ENCODE results near the gene CUL1.
A peak's percentile ranks its signal among the peaks of the same experiment; 100 is the strongest.
"Not testable (repeated sequence)": the region's sequence is repeated elsewhere in the genome, so short reads cannot be mapped to it uniquely, and the experiment has no call there.

Gene CUL1

GRCh38 chr7:148698007-148698396, 701 bp upstream of the CUL1 start:
- Histone ChIP-seq H3K4me3 (ENCODE audit: low read length) (peak overlapping the region; percentile 92), H3K9ac (ENCODE audit: low read depth, low read length) (peak overlapping the region; percentile 98), H3K36me3 (ENCODE audit: insufficient read depth, low read length) (no peaks in the 10 kb centered on the region), H3K9me3 (replicated peaks; ENCODE audit: low read length) (no peaks in the 10 kb centered on the region), H3K4me1 (ENCODE audit: control insufficient read depth, insufficient read depth, low read length) (peaks cover 27% of the 10 kb centered on the region), H3K27me3 (ENCODE audit: control insufficient read depth, insufficient read depth, low read length) (no peaks in the 10 kb centered on the region), H3K4me2 (ENCODE audit: low read length) (peak overlapping the region; percentile 75)

DNA sequence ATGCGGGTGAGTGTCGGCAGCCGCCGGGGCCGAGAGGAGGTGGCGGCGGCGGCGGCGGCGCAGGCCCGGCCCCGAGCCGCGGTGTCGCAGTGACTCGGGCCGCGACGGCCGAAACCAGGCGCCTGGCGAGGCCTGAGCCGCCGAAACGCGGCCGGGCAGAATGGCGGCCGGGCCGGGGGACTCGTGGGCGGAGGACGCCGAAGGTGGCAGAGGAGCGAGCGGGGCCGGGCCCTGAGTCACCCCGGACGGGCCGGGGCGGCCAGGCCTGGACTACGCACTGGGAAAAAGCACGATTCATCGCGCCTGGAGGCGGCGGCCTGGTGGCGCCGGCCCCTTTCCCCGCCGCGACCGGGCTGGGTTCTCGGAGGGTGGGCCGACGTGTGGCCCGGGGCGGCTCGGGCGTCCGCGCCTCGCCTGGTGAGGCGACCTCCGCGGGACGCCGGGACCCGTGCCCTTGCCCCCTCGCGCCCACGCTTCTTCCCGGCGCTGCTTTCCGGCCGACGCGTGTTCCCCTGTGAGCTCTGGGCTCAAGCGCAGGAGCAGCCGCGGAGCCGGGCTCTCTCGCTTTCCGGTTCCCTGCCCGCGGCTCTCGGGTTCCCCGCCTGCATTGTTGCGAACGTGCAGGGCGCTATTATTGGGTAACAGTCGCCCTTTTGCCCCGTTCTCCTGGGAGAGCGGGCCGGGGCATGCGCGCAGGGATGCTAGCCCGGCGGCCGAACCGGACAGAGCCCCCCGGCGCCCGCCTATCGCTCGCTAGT, 500 bp downstream of the CUL1 start:
- Histone ChIP-seq H3K4me2 (ENCODE audit: low read length) (peak overlapping the region; percentile 75), H3K36me3 (ENCODE audit: insufficient read depth, low read length) (no peaks in the 10 kb centered on the region), H3K9me3 (replicated peaks; ENCODE audit: low read length) (no peaks in the 10 kb centered on the region), H3K9ac (ENCODE audit: low read depth, low read length) (peak overlapping the region; percentile 98), H3K27me3 (ENCODE audit: control insufficient read depth, insufficient read depth, low read length) (no peaks in the 10 kb centered on the region), H3K4me1 (ENCODE audit: control insufficient read depth, insufficient read depth, low read length) (peaks cover 29% of the 10 kb centered on the region), H3K4me3 (ENCODE audit: low read length) (peak overlapping the region; percentile 92)

DNA sequence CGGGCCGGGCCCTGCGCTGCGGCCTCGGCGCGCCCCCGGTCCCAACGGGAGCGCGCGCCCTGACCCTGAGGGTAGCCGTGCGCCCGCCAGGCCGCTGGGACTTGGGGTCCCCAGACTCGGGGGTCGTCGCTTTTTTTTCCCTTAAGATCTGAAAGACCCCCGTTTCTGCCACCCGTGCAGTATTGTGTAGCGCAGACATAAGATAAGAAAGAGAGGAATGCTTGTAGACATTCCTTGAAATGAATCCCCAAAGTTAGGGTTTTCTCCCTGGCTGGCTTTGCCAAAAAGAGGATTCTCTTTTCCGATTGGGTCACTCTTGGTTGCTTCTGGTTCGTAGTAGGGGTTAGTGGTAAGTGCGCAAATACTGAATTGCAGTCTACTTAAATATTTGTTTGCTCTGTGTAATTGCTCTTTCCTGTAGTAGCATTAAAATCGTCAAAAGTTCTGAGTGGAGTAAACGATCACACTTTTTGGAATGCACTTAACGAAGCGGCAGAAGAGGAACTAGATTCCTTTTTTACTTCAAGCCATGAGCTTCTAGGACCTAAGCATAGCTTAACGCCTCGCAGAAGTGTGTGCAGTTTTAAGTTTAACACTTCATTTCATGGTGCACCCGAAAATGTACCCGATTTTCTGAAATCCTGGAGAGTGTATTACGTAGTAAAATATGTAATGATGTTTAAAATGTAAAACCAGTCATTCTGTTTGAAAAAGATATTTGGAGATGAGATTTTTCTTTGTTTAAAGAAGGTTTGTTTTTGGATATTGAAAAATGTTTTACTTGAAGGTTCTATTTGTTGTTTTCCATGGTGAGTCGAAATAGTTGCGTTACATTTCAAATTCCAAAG, 1.3 kb downstream of the CUL1 start:
- Histone ChIP-seq H3K27me3 (ENCODE audit: control insufficient read depth, insufficient read depth, low read length) (no peaks in the 10 kb centered on the region), H3K9ac (ENCODE audit: low read depth, low read length) (peak overlapping the region; percentile 98), H3K4me1 (ENCODE audit: control insufficient read depth, insufficient read depth, low read length) (peaks cover 29% of the 10 kb centered on the region), H3K4me2 (ENCODE audit: low read length) (peak overlapping the region; percentile 75), H3K36me3 (ENCODE audit: insufficient read depth, low read length) (no peaks in the 10 kb centered on the region), H3K4me3 (ENCODE audit: low read length) (peak overlapping the region; percentile 92), H3K9me3 (replicated peaks; ENCODE audit: low read length) (no peaks in the 10 kb centered on the region)

DNA sequence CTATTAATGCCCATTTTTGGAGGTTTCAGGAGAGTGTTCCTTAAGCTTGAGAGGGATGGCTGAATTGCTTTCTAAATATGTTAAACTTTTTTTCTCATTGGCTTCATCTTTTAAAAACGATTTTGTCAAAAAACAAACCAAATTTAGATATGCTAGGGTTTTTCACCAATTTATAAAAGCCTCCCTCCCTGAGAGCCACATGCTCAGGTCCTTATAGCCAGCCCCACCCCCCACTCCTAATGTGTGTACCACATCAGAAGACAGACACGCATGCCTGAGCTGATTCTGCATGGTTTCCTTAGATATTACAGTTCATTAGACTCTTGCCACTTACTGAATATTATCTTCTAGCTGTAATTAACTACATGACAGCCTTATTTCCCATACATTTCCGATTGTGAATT, 2.0 kb downstream of the CUL1 start:
- Histone ChIP-seq H3K36me3 (ENCODE audit: insufficient read depth, low read length) (no peaks in the 10 kb centered on the region), H3K9me3 (replicated peaks; ENCODE audit: low read length) (no peaks in the 10 kb centered on the region), H3K27me3 (ENCODE audit: control insufficient read depth, insufficient read depth, low read length) (no peaks in the 10 kb centered on the region), H3K9ac (ENCODE audit: low read depth, low read length) (peak overlapping the region; percentile 98), H3K4me1 (ENCODE audit: control insufficient read depth, insufficient read depth, low read length) (peaks cover 29% of the 10 kb centered on the region), H3K4me2 (ENCODE audit: low read length) (peak overlapping the region; percentile 75), H3K4me3 (ENCODE audit: low read length) (peak overlapping the region; percentile 92)

- H3K36me3 ChIP-seq (ENCODE audit: insufficient read depth, low read length) = no peaks in the 10 kb centered on the region
Measured at GRCh38 chr7:148701414-148701813, 2.7 kb downstream of the CUL1 start.

GRCh38 chr7:148702876-148703670, 4.4 kb downstream of the CUL1 start:
- H3K27me3 ChIP-seq (ENCODE audit: control insufficient read depth, insufficient read depth, low read length) = no peaks in the 10 kb centered on the region
- H3K4me1 ChIP-seq (ENCODE audit: control insufficient read depth, insufficient read depth, low read length) = peaks cover 20% of the 10 kb centered on the region
- no peak overlapping the region for H3K4me3 ChIP-seq (ENCODE audit: low read length)
- H3K9ac ChIP-seq (ENCODE audit: low read depth, low read length) = no peak overlapping the region
- H3K9me3 ChIP-seq (replicated peaks; ENCODE audit: low read length) = no peaks in the 10 kb centered on the region
- H3K4me2 ChIP-seq (ENCODE audit: low read length) = no peak overlapping the region
- H3K36me3 ChIP-seq (ENCODE audit: insufficient read depth, low read length) = no peaks in the 10 kb centered on the region

More at GRCh38 chr7:148701414-148701813, 2.7 kb downstream of the CUL1 start:
- no peaks in the 10 kb centered on the region for H3K27me3 ChIP-seq (ENCODE audit: control insufficient read depth, insufficient read depth, low read length)
- peak overlapping the region; percentile 98 for H3K9ac ChIP-seq (ENCODE audit: low read depth, low read length)
- peaks cover 29% of the 10 kb centered on the region for H3K4me1 ChIP-seq (ENCODE audit: control insufficient read depth, insufficient read depth, low read length)
- peak overlapping the region; percentile 92 for H3K4me3 ChIP-seq (ENCODE audit: low read length)
- H3K4me2 ChIP-seq (ENCODE audit: low read length) = peak overlapping the region; percentile 75
- H3K9me3 ChIP-seq (replicated peaks; ENCODE audit: low read length) = no peaks in the 10 kb centered on the region

DNA sequence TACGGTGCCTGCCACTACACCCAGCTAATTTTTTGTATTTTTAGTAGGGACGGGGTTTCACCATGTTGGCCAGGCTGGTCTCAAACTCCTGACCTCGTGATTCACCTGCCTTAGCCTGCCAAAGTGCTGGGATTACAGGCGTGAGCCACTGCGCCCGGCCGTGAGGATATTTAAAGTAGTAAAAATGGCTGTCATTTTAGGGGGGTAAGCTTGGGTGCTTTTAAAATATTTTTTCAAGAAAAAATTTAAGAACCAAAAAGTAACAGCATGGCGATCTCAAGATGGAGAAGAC, 4.9 kb downstream of the CUL1 start:
- not testable (repeated sequence) for H3K4me3 ChIP-seq (ENCODE audit: low read length); H3K36me3 ChIP-seq (ENCODE audit: insufficient read depth, low read length); H3K4me2 ChIP-seq (ENCODE audit: low read length); H3K27me3 ChIP-seq (ENCODE audit: control insufficient read depth, insufficient read depth, low read length); H3K9me3 ChIP-seq (replicated peaks; ENCODE audit: low read length); H3K9ac ChIP-seq (ENCODE audit: low read depth, low read length)
- peaks cover 20% of the 10 kb centered on the region for H3K4me1 ChIP-seq (ENCODE audit: control insufficient read depth, insufficient read depth, low read length)

- H3K9me3 ChIP-seq (replicated peaks; ENCODE audit: low read length) = no peaks in the 10 kb centered on the region
- H3K36me3 ChIP-seq (ENCODE audit: insufficient read depth, low read length) = no peaks in the 10 kb centered on the region
- H3K4me1 ChIP-seq (ENCODE audit: control insufficient read depth, insufficient read depth, low read length) = peaks cover 20% of the 10 kb centered on the region
- H3K4me2 ChIP-seq (ENCODE audit: low read length) = no peak overlapping the region
- no peak overlapping the region for H3K9ac ChIP-seq (ENCODE audit: low read depth, low read length)
- H3K4me3 ChIP-seq (ENCODE audit: low read length) = no peak overlapping the region
- no peaks in the 10 kb centered on the region for H3K27me3 ChIP-seq (ENCODE audit: control insufficient read depth, insufficient read depth, low read length)
Measured at GRCh38 chr7:148704189-148704588, 5.5 kb downstream of the CUL1 start.

DNA sequence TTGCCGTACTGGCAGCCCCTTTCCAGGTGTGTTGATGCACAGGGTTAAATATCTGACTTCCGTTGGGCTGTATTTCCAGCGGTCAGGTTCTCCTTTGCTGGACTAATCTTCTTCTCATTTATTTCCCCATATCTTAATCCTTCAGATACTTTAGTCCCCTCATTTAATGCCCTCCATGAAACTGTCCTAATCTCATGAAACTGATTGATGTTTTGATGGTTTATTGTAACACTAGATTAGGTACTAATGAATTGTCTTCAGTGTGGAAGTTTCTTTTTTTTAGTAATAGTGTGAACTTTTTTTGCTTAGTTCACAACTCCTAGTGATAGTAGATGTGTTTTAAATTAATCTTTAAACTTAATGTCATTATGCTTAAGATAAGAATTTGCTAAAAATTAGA, 6.3 kb downstream of the CUL1 start:
- H3K4me3 ChIP-seq (ENCODE audit: low read length) = no peak overlapping the region
- no peak overlapping the region for H3K4me2 ChIP-seq (ENCODE audit: low read length)
- H3K9me3 ChIP-seq (replicated peaks; ENCODE audit: low read length) = no peaks in the 10 kb centered on the region
- peaks cover 20% of the 10 kb centered on the region for H3K4me1 ChIP-seq (ENCODE audit: control insufficient read depth, insufficient read depth, low read length)
- H3K9ac ChIP-seq (ENCODE audit: low read depth, low read length) = no peak overlapping the region
- no peaks in the 10 kb centered on the region for H3K36me3 ChIP-seq (ENCODE audit: insufficient read depth, low read length)
- no peaks in the 10 kb centered on the region for H3K27me3 ChIP-seq (ENCODE audit: control insufficient read depth, insufficient read depth, low read length)

DNA sequence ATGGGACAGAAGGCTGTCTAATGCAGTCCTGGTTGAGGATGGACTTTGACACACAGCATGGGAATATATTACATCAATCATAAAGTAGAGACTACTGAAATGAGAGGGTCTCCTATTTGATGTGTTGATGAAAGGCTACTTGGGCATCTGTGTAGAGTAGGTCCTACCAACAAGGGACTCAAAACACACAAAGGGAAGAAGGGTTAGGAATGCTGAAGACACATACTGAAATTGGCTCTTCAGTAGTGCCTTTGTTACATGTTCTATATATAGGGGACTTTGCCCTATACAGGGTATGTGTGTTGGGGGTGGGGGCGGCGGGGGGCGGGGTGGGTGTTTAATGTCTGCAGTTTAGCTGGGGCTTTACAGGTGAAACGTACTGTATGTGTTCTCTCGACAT, 7.7 kb downstream of the CUL1 start:
- no peak overlapping the region for H3K9ac ChIP-seq (ENCODE audit: low read depth, low read length)
- no peaks in the 10 kb centered on the region for H3K36me3 ChIP-seq (ENCODE audit: insufficient read depth, low read length)
- no peak overlapping the region for H3K4me3 ChIP-seq (ENCODE audit: low read length)
- H3K27me3 ChIP-seq (ENCODE audit: control insufficient read depth, insufficient read depth, low read length) = no peaks in the 10 kb centered on the region
- H3K9me3 ChIP-seq (replicated peaks; ENCODE audit: low read length) = no peaks in the 10 kb centered on the region
- H3K4me1 ChIP-seq (ENCODE audit: control insufficient read depth, insufficient read depth, low read length) = peaks cover 11% of the 10 kb centered on the region
- H3K4me2 ChIP-seq (ENCODE audit: low read length) = no peak overlapping the region
